Panc1 (cell line): ENCODE data around the gene TPSG1. TPM values are rescaled to one million over a fixed set of nuclear protein-coding genes. Genes with fewer than 3 reads are reported as not detected.
"Not testable (repeated sequence)": the region's sequence is repeated elsewhere in the genome, so short reads cannot be mapped to it uniquely, and the experiment has no call there.

ENCODE experiments used
- ATAC-seq: fragments of 200-7000 bp; cut with Tn5 transposase; 2 replicates; pipeline ENCODE4 v1.9.1; 2020; ENCODE audit warnings: mild to moderate bottlenecking, moderate library complexity
- BruUV-seq: library from RNA; stranded (reverse); fragments of 400-500 nt; replicated peaks from 2 replicates; lab custom pipeline; 2021; lab: Mats Ljungman, UMichigan
- CTCF ChIA-PET: fragments of 300-600 bp; sonication (Branson Sonifier 250); formaldehyde crosslinking; loops from one replicate; lab custom pipeline; 2022; ENCODE audit warnings: antibody characterized with exemption; lab: Charles Lee
- POLR2A ChIA-PET: fragments of 300-600 bp; sonication (Branson Sonifier 250); formaldehyde crosslinking; loops from one replicate; lab custom pipeline; 2022; ENCODE audit warnings: antibody characterized with exemption; lab: Charles Lee
- DNase-seq: peaks from one replicate; pipeline ENCODE4 v3.0.0-alpha.2; 2010; ENCODE audit warnings: low read depth, low spot score
- H3K27ac ChIP-seq: 2 replicates; pipeline ENCODE4 v1.5.1; 2011; ENCODE audit warnings: mild to moderate bottlenecking, low read length, inconsistent platforms
- H3K27me3 ChIP-seq: fragments of 200-500 bp; sonication (Bioruptor generic); 2 replicates; pipeline ENCODE4 v1.6.0; 2014; ENCODE audit warnings: low read length, inconsistent platforms; ENCODE audit not compliant: control insufficient read depth, insufficient read depth
- H3K36me3 ChIP-seq: fragments of 200-500 bp; sonication (Bioruptor generic); 2 replicates; pipeline ENCODE4 v1.5.1; 2014; ENCODE audit warnings: inconsistent platforms, mild to moderate bottlenecking, low read length, moderate library complexity; ENCODE audit not compliant: control insufficient read depth, insufficient read depth
- H3K4me1 ChIP-seq: 2 replicates; pipeline ENCODE4 v1.5.1; 2011; ENCODE audit warnings: inconsistent platforms, mild to moderate bottlenecking, low read length, moderate library complexity; ENCODE audit not compliant: control insufficient read depth, insufficient read depth
- H3K4me3 ChIP-seq, 2 experiments: 2 replicates each; pipeline ENCODE4 v1.5.1; 2011 to 2012; ENCODE audit warnings: low read depth in 2 of 2, low read length in 2 of 2, mild to moderate bottlenecking in 2 of 2, inconsistent platforms in 1 of 2, moderate library complexity in 1 of 2
- H3K9me3 ChIP-seq: fragments of 200-500 bp; sonication (Bioruptor generic); 2 replicates; pipeline ENCODE4 v1.5.1; 2014; ENCODE audit warnings: low read depth, mild to moderate bottlenecking, inconsistent platforms, low read length, moderate library complexity; ENCODE audit not compliant: control insufficient read depth, insufficient read depth
- CTCF ChIP-seq: fragments of 450-650 bp; IDR thresholded peaks from 2 replicates; pipeline ENCODE4 v1.5.1; 2017; ENCODE audit warnings: mild to moderate bottlenecking
- POLR2AphosphoS5 ChIP-seq: IDR thresholded peaks from 2 replicates; pipeline ENCODE4 v1.6.1; 2012; ENCODE audit warnings: mild to moderate bottlenecking, low read depth, low read length, moderate library complexity
- REST ChIP-seq, 2 experiments: IDR thresholded peaks; 2 replicates each; pipeline ENCODE4 v1.6.1; 2011 to 2012; ENCODE audit warnings: low read depth in 2 of 2, control low read depth in 1 of 2, low read length in 1 of 2, mild to moderate bottlenecking in 1 of 2, moderate library complexity in 1 of 2; ENCODE audit not compliant: insufficient read depth in 1 of 2
- SIN3A ChIP-seq: IDR thresholded peaks from 2 replicates; pipeline ENCODE4 v1.6.1; 2012; ENCODE audit warnings: low read depth, mild to moderate bottlenecking, low read length, moderate library complexity, borderline replicate concordance; ENCODE audit not compliant: insufficient read depth
- TCF7L2 ChIP-seq: IDR thresholded peaks from 2 replicates; pipeline ENCODE4 v1.6.1; 2011; ENCODE audit warnings: mild to moderate bottlenecking, low read depth, low read length, inconsistent platforms
- in situ Hi-C: cut with HindIII; loops from 2 replicates; pipeline ENCODE4 v1.10.0; 2016; ENCODE audit warnings: low sequenced_read_pairs, low pct_unique_long_range_greater_than_20kb
- intact Hi-C: fragments of 100-400 bp; cut with micrococcal nuclease; formaldehyde crosslinking; loops from one replicate; pipeline ENCODE4 v1.10.0; 2022; ENCODE audit not compliant: unreplicated experiment
- total RNA-seq: library from RNA; stranded (reverse); gene quantifications from one replicate; pipeline ENCODE4 v1.2.1, GENCODE V29; 2021; ENCODE audit not compliant: unreplicated experiment

The TPSG1 gene
- total RNA-seq, 1 experiment from 2014 or later: 4.6 TPM

DNA sequence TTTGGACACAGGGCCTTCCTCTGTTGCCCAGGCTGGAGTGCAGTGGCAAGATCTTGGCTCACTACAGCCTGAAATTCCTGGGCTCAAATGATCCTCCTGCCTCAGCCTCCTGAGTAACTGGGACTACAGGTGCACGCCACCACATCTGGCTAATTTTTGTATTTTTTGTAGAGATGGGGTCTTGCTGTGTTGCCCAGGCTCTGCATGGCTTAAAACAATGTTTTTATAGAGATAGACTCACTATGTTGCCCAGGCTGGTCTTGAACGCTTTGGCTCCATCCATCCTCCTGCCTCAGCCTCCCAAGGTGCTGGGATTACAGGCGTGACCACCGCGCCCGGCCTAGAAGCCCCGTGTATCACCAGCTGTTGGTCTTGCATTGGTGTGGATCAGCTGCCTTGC is 44.4 kb upstream of the TPSG1 start:
- intact Hi-C loops, H3K4me3 ChIP-seq, ATAC-seq, H3K27ac ChIP-seq, H3K4me1 ChIP-seq, H3K27me3 ChIP-seq, CTCF ChIA-PET, H3K9me3 ChIP-seq, H3K36me3 ChIP-seq, in situ Hi-C loops, DNase-seq, BruUV-seq: not testable (repeated sequence)
- POLR2A ChIA-PET: interaction anchor here (0.6 kb wide), 1 partner anchor 62 kb away, joined by 6 read pairs; no protein-coding TSS in a partner anchor

- no peak overlapping the region for H3K4me3 ChIP-seq
- ChIA-PET POLR2A (no interaction called here), CTCF (no interaction called here)
- in situ Hi-C loops (no loop called here), intact Hi-C loops (no loop called here)
- DNase-seq (no peak), ATAC-seq (no peak)
- no peaks in the 10 kb centered on the region for H3K4me1 ChIP-seq
- no peaks in the 10 kb centered on the region for H3K27me3 ChIP-seq
- no peak for TF ChIP-seq CTCF
- no peak for TF ChIP-seq SIN3A
- no peak for TF ChIP-seq POLR2AphosphoS5
- no peak for TF ChIP-seq REST (IDR thresholded peaks at IDR 0.05; ENCODE audit: insufficient read depth in 1 of 2, low read depth in 2 of 2, low read length in 1 of 2)
- no peak for TF ChIP-seq TCF7L2
- H3K27ac ChIP-seq: no peak overlapping the region
- H3K9me3 ChIP-seq: no peaks in the 10 kb centered on the region
- H3K36me3 ChIP-seq: no peaks in the 10 kb centered on the region
- no TSS peak for BruUV-seq
Measured at GRCh38 chr16:1265826-1266225, 40.8 kb upstream of the TPSG1 start.

GRCh38 chr16:1265090-1265630 is 40.1 kb upstream of the TPSG1 start:
- no peak for TF ChIP-seq TCF7L2
- no peak for TF ChIP-seq REST (IDR thresholded peaks at IDR 0.05; ENCODE audit: insufficient read depth in 1 of 2, low read depth in 2 of 2, low read length in 1 of 2)
- TF ChIP-seq POLR2AphosphoS5: no peak
- no peak for TF ChIP-seq SIN3A
- TF ChIP-seq CTCF: no peak
- Histone ChIP-seq H3K4me1 (no peaks in the 10 kb centered on the region), H3K36me3 (no peaks in the 10 kb centered on the region), H3K27me3 (no peaks in the 10 kb centered on the region), H3K27ac (no peak overlapping the region), H3K9me3 (no peaks in the 10 kb centered on the region), H3K4me3 (no peak overlapping the region)
- no TSS peak for BruUV-seq
- in situ Hi-C loops (no loop called here), intact Hi-C loops (no loop called here)
- ATAC-seq (no peak), DNase-seq (no peak)
- POLR2A ChIA-PET: no interaction called here
- CTCF ChIA-PET: interaction anchor here (0.7 kb wide), 1 partner anchor 21 kb away, joined by 4 read pairs; no protein-coding TSS in a partner anchor
